HepG2 (cell line): ENCODE data around the gene AMD1. TPM values are rescaled to one million over a fixed set of nuclear protein-coding genes. Genes with fewer than 3 reads are reported as not detected.

Experiments
- ATRX ChIP-seq: sonication (generic); formaldehyde crosslinking; IDR thresholded peaks from 2 replicates; pipeline ENCODE4 v1.4.0; 2020; ENCODE audit warnings: missing genetic modification reagents, borderline replicate concordance
- BRF2 ChIP-seq: sonication (generic); formaldehyde crosslinking; IDR thresholded peaks from 2 replicates; pipeline ENCODE4 v1.8.1; 2022; ENCODE audit warnings: mild to moderate bottlenecking, missing genetic modification reagents
- DDIT3 ChIP-seq: sonication (generic); formaldehyde crosslinking; IDR thresholded peaks from 2 replicates; pipeline ENCODE4 v1.4.0; 2020; ENCODE audit warnings: mild to moderate bottlenecking, missing genetic modification reagents
- GATAD2A ChIP-seq: IDR thresholded peaks from 2 replicates; pipeline ENCODE4 v1.6.1; 2016
- MAFK ChIP-seq, 2 experiments: IDR thresholded peaks in 1 of 2; conservative IDR thresholded peaks in 1 of 2; 2 replicates each; pipeline ENCODE4 v1.6.1; 2011; ENCODE audit warnings: improper control_type of control experiment in 2 of 2, low read length in 2 of 2
- PHF5A ChIP-seq: IDR thresholded peaks from one replicate; pipeline ENCODE4 v1.6.1; 2018; ENCODE audit warnings: low read depth, missing genetic modification reagents; ENCODE audit not compliant: unreplicated experiment
- POLR2AphosphoS5 ChIP-seq: IDR thresholded peaks from 2 replicates; pipeline ENCODE4 v1.6.1; 2012; ENCODE audit warnings: low read depth, low read length
- SAFB2 ChIP-seq: sonication (generic); formaldehyde crosslinking; IDR thresholded peaks from 2 replicates; pipeline ENCODE4 v1.5.1; 2020; ENCODE audit warnings: missing genetic modification reagents, low read depth, mild to moderate bottlenecking, borderline replicate concordance
- SIN3B ChIP-seq: fragments of 150-350 bp; IDR thresholded peaks from 2 replicates; pipeline ENCODE4 v1.6.1; 2014; ENCODE audit warnings: low read length
- STAG1 ChIP-seq: sonication (generic); formaldehyde crosslinking; IDR thresholded peaks from 2 replicates; pipeline ENCODE4 v1.4.0; 2020; ENCODE audit warnings: missing genetic modification reagents
- STAT5B ChIP-seq: sonication (generic); formaldehyde crosslinking; IDR thresholded peaks from 2 replicates; pipeline ENCODE4 v1.4.0; 2020; ENCODE audit warnings: missing genetic modification reagents
- UBTF ChIP-seq: sonication (generic); formaldehyde crosslinking; IDR thresholded peaks from 2 replicates; pipeline ENCODE4 v1.4.0; 2020; ENCODE audit warnings: mild to moderate bottlenecking, missing genetic modification reagents
- XRCC5 ChIP-seq: fragments of 200-400 bp; formaldehyde crosslinking; optimal IDR thresholded peaks from 2 replicates; pipeline ENCODE3; 2017; ENCODE audit warnings: mild to moderate bottlenecking, low read length
- ZBED4 ChIP-seq: sonication (generic); formaldehyde crosslinking; IDR thresholded peaks from 2 replicates; pipeline ENCODE4 v1.4.0; 2020; ENCODE audit warnings: missing genetic modification reagents, borderline replicate concordance
- ZBTB1 ChIP-seq: sonication (generic); formaldehyde crosslinking; IDR thresholded peaks from 2 replicates; pipeline ENCODE4 v1.4.0; 2020; ENCODE audit warnings: missing genetic modification reagents, borderline replicate concordance
- ZNF292 ChIP-seq: sonication (generic); formaldehyde crosslinking; IDR thresholded peaks from 2 replicates; pipeline ENCODE4 v1.8.1; 2022; ENCODE audit warnings: mild to moderate bottlenecking, low read depth, missing genetic modification reagents, borderline replicate concordance
- ZNF660 ChIP-seq: sonication (generic); formaldehyde crosslinking; IDR thresholded peaks from 2 replicates; pipeline ENCODE4 v1.5.1; 2020; ENCODE audit warnings: mild to moderate bottlenecking, low read depth, missing genetic modification reagents, borderline replicate concordance
- polyA plus RNA-seq, 8 experiments: library from polyadenylated mRNA; depleted of rRNA in 3 of 8; stranded (reverse) in 7 of 8; unstranded in 1 of 8; fragments of >200 nt; fragmentation: Illumina TruSeq in 4 of 8; extraction: Trizol in 4 of 8; gene quantifications; 2 replicates each; pipeline versions ENCODE4 v1.2.1 to v1.2.3, GENCODE V29; 2011 to 2016; ENCODE audit warnings: low read depth in 4 of 8, missing spikeins in 1 of 8, mixed read lengths in 1 of 8; ENCODE audit not compliant: insufficient read depth in 1 of 8
- total RNA-seq, 5 experiments: library from RNA; depleted of rRNA; stranded (reverse); fragments of >200 nt; fragmentation: Illumina TruSeq; extraction: Trizol; gene quantifications; 2 replicates each; pipeline ENCODE4 v1.2.3, GENCODE V29; 2016; ENCODE audit warnings: low read depth in 1 of 5

AMD1 gene
- total and polyA plus RNA-seq, 2 of the 13 experiments (the other 11 are each of a cell fraction or from before 2014, with no cell fraction given): 108 to 123 TPM

- TF ChIP-seq STAT5B (CRISPR knock-in tag) (peak; percentile 83; the same call in 1 of the 2 replicates), SAFB2 (CRISPR knock-in tag) (no peak), ZNF292 (CRISPR knock-in tag) (no peak), ATRX (CRISPR knock-in tag) (no peak), XRCC5 (peak; percentile 55), ZNF660 (CRISPR knock-in tag) (no peak), PHF5A (no peak), SIN3B (peak; percentile 66; the same call in 1 of the 2 replicates), POLR2AphosphoS5 (peak; percentile 100), GATAD2A (CRISPR knock-in tag) (peak; percentile 9; the same call in 1 of the 2 replicates), ZBED4 (peak; percentile 89), UBTF (CRISPR knock-in tag) (peak; percentile 75), ZBTB1 (no peak), DDIT3 (CRISPR knock-in tag) (no peak), MAFK (conservative IDR thresholded peaks at IDR 0.05 in 1 of 2, IDR thresholded peaks at IDR 0.05 in 1 of 2; ENCODE audit: low read length in 2 of 2) (peak in 1 of 2 experiments; percentile 11; a peak in 2 of 4 replicates), STAG1 (CRISPR knock-in tag) (0 out of 2 replicates have a peak, but pooled peaks have one; percentile 26), BRF2 (CRISPR knock-in tag) (peak; percentile 73)
These were observed at the start of gene AMD1 (continued) for GRCh38 chr6:110873981-110874879.
